ENCODE results near the gene ALDH1L1.
A peak's percentile ranks its signal among the peaks of the same experiment; 100 is the strongest.

ALDH1L1 gene

DNA sequence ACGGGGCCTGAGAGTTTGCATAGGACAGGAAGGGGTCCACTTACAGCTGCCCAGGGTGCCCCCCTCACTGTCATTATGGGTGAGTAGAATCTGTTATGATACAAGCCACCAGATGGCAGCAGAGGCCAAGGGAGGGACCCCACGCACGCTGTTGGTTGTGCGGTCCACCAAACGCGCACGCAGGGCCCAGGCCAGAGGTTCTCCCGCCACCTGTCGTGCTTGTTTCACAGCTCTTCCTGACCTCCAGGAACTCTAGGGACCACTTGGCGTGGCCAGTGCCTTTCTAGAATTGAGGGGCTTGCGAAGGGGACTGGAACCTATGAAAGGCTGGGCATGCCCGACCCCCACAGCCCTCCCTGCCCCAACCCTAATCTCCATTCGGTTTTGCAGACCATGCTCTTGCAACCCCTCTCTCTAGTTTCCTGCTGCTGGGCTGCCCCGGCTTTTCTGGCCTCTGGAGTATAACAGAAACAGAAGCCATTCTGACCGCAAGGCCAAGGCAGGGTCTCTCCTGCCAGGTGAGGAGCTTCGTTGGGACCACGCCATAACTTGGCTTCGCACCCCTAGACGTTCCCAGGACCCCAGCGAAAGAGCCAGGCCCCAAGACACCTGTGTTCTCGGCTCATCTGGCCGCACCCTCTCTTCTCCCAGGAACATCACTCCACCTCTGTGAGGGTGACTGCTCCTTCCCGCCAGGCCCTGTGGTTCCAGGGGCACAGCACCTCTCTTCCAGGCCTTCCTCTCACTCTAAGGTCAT lies 46.0 kb downstream of the ALDH1L1 start:
- DNase-seq, result peak in 40 of 58 donors; percentile 4 to 72 (median 23)

DNA sequence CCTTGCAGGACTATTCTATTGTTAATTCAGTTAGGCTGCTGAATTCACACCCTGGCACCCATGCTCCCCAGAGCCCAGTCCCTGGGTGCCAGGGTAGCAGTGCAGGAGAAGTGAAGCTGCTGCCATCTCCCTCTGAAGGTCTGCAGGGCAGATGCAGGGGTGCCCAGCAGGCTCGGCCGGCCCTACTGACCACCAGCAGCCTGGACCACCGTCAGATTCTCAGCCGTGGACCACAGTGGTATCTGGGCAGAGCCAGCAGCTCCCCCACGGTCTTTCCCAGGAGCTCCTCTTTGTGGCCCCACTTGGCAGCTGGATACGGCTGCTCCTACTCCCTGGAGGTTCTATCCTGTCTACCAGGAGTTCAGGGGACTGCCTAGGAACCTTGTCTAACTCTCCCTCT lies 46.8 kb downstream of the ALDH1L1 start:
- no peak for DNase-seq

- peak in 2 of 58 donors; percentile 16 to 19 for DNase-seq
Observed at GRCh38 chr3:126132751-126133511, 47.5 kb downstream of the ALDH1L1 start.

GRCh38 chr3:126131881-126132750 lies 48.3 kb downstream of the ALDH1L1 start:
- DNase-seq, result no peak

DNA sequence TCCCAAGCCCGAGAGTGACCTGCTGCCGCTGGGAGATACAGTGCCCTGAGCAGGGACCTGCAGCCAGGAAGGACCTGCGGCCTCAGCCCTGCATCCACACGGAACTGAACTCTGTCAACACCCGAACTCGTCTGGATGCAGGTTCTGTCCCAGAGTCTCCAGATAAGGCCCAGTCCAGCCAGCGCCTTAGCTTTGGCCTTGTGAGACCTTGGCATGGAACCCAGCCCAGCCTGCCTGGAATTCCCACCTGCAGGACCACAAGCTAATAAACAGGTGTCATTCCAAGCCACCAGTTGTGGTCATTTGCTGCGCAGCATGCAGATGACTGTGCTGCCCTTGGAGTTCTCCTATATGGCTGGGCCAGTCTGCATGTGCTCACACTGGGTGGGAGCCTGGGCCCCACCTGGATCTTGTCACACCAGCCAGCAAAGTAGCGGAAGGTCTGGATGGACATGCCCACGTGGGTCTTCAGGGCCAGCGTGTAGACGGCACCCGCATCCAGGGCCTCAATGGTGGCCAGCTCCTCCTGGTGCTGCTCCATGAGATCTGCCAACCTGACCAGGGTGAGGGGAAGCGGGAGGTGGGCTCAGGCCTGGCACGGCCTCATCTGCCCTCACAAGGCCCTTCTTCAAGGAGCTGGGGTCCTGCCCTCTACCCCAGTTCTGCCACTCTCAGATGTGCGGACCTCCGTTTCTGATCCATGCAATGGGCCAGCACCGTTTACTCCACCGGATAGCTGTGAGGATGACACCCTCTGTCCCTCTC lies 49.2 kb downstream of the ALDH1L1 start:
- DNase-seq, result no peak

DNA sequence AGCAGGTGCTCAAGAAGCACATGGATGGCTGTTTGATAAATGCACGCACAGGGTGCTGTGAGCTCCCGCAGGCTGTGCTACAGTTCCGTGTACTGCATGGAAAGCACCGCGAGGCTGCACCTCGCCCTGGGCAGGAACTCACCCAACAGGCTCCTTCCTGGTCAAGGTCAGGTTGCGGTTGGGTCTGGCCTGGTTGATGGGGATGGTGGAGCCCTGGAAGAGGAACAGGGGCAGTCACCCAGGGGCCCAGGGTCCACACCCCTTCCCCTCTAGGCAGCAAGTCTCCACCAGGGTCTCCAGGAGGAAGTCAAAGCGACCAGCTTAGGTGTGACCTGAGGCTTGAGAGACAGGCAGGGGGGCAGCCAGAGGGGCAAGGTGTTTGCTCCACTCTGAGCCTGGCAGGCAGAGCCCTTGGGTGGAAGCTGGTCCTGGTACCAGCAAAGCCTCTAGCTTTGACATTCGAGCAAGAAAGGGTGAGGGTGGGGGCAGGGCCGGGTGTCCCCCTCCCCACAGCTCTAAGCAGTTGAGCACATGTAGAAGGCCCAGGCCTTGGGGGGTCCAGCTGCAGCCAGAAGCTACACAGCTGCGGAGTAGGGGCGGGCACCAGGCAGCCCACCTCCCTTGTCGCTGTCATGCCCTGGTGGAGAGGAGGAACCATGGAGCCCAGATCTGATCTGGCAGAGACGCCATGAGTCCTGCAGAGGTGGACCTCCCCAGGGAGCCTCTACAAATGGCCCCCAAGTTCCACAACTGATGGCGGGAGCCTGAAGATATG lies 50.1 kb downstream of the ALDH1L1 start:
- no peak for DNase-seq

GRCh38 chr3:126129398-126129891 lies 50.9 kb downstream of the ALDH1L1 start:
- DNase-seq, result no peak

- no peak for DNase-seq
Observed at GRCh38 chr3:126128504-126129397, 51.6 kb downstream of the ALDH1L1 start.

GRCh38 chr3:126127904-126128303 lies 52.5 kb downstream of the ALDH1L1 start:
- DNase-seq, result no peak

GRCh38 chr3:126127452-126127851 lies 52.9 kb downstream of the ALDH1L1 start:
- no peak for DNase-seq

DNA sequence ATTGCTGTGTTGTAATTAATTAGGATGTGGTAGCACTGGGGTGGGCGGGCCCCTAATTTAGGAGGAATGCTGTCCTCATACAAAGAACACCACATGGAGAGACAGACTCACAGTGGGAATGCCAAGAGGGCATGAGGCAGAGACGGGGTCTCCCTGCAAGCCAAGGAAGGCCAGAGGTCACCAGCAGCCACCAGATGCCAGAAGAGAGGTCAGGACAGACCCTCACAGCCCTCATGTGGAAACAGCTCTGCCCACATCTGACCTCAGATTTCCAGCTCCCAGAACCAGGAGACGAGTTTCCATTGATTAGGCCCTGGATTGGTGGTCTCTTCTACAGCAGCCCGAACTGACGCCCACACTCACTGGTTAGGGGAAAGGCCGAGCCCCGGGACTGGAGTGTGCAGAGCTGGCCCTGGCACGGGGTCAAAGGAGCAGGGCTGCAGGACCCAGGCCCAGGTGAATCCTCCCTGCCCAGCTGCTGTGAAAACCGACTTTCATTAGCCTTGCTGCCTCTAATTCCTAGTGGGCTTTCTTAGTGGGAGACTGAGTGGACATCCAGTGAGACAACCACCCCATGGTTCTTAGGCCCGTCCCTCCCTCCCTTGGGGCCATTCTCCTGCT lies 53.5 kb downstream of the ALDH1L1 start:
- no peak for DNase-seq

DNA sequence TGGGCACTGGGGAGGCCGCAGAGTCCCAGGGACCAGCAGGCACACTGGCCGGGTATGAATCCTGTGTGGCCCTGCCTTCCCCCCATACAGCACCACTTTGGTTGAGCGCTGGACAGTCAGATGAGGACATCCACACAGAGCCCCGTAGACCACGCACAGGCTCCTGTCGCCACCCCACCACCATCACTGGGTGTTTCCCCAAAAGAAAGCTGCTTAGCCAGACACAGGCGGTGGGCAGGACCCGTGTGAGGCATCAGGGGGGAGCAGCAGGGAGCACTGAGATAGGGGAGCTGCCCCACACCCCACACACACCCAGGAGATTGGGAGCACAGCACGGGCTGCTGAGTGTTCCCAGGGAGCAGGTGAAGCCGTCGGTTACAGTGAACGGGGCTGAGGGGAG lies 54.1 kb downstream of the ALDH1L1 start:
- no peak for DNase-seq

DNA sequence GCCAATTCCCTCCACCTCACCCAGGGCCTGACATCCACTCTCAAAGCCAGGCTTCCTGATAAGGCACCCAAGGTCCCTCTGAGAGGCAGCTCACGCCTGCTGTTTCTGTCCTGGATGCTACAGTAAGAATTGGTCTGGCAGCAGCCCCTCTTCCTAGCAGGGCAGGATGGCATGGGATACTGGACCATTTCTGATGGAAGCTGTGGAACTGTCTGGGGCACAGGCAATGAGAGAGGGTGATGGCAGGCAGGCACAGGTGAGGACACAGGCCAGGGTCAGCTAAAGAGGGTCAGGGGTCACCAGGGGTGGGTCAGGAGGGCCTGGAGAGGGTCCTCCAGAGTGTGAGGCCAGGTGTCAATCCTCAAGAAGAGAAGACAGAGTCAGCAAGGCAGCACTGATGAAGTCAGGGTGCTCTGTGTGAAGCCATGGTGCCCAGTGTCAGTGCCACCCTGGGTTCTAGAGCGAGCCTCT lies 54.6 kb downstream of the ALDH1L1 start:
- DNase-seq, result no peak

DNA sequence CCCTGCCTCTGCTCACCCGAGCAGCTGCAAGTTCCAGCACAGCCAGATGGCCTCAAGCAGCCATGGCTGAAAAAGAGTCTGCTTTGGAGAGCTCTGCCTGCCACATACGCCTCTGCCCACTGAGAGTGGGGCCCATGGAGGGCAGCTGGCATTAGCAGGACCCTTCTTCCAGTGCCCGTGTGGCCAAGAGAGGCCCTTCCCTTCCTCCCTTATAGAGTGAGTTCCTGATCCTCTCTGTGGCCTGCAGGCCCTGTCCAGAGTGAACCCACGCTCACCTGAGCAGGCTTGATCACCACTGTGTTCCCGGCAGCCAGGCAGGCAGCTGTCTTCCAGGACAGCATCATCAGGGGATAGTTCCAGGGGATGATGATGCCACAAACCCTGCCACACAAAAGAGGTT lies 55.0 kb downstream of the ALDH1L1 start:
- DNase-seq, result no peak

GRCh38 chr3:126124896-126125295 lies 55.5 kb downstream of the ALDH1L1 start:
- no peak for DNase-seq

GRCh38 chr3:126124148-126124868 lies 56.1 kb downstream of the ALDH1L1 start:
- no peak for DNase-seq

- DNase-seq, result no peak
Observed at GRCh38 chr3:126121632-126122031, 58.8 kb downstream of the ALDH1L1 start.

DNA sequence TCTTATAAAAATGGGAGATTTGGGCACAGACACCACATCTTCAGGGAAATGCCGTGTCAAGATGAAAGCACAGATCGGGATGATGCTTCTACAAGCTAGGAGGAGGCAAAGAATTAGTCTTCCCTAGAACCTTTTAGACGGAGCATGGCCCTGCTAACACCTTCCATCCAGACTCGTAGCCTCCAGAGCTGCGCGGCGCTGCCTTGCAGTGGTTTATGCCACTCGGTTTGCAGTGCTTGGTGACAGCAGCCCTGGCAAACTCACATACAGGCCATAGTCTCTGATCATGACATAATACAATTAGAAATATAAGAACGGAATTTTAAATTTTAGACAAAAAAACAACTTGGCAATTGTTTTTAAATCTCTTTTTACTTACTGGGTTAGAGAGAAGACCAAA lies 59.3 kb downstream of the ALDH1L1 start:
- no peak for DNase-seq
